ENCODE measurements around the gene FAM162A. TPM values are rescaled to one million over a fixed set of nuclear protein-coding genes. Genes with fewer than 3 reads are reported as not detected.

The FAM162A gene
- total RNA-seq, 2 experiments from 2014 or later, result 32.8 to 34.6 TPM

DNA sequence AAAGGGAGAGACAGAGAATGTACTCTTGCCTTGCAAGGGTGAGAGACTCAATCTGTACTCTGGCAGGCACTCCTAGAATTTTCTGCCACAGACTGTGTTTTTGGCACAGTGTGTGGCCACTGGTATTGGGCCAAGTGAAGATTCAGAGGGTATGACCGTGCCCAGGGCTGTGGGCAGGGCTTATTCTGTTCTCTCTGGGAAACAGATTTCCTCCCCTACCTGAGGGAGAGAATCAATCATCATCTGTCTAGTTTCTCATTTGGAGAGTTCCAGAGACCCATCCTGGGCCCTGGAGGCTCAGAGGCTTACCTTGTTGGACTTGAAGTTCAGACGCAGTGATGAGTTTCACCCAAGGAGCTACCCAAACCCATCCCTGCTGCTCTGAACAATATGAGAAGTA, 30.8 kb upstream of the FAM162A start:
- intact Hi-C loops (cut with DNase I, micrococcal nuclease), result no loop called here
- H3K9me3 Mint-ChIP-seq, result no peaks in the 10 kb centered on the region
- CTCF ChIA-PET, result no interaction called here
- peaks cover 0 to 3% of the 10 kb centered on the region in 2 experiments for H3K9me3 ChIP-seq (ENCODE audit: control insufficient read depth in 1 of 2, insufficient read depth in 1 of 2, low read length in 2 of 2)
- H3K4me3 Mint-ChIP-seq, result no peak overlapping the region
- H3K27ac ChIP-seq (ENCODE audit: low read depth in 1 of 2, low read length in 2 of 2), result no peak overlapping the region
- POLR2A ChIA-PET, result no interaction called here
- no peaks in the 10 kb centered on the region for H3K4me1 ChIP-seq (ENCODE audit: insufficient read depth, low read length)
- H3K27me3 ChIP-seq (ENCODE audit: control insufficient read depth in 1 of 2, insufficient read depth in 2 of 2, low read length in 2 of 2), result no peaks in the 10 kb centered on the region
- peaks cover 5% of the 10 kb centered on the region for H3K36me3 Mint-ChIP-seq (ENCODE audit: low read depth)
- DNase-seq (no peak), ATAC-seq (ENCODE audit: poor library complexity) (no peak)
- no peaks in the 10 kb centered on the region for H3K27me3 Mint-ChIP-seq
- H3K27ac Mint-ChIP-seq, result no peak overlapping the region
- H3K36me3 ChIP-seq (ENCODE audit: insufficient read depth, low read length), result peaks cover under 1% of the 10 kb centered on the region
- H3K4me1 Mint-ChIP-seq (ENCODE audit: low read depth), result no peaks in the 10 kb centered on the region
- no peak overlapping the region for H3K4me3 ChIP-seq (ENCODE audit: low read length)
- TF ChIP-seq, protein P1, sequence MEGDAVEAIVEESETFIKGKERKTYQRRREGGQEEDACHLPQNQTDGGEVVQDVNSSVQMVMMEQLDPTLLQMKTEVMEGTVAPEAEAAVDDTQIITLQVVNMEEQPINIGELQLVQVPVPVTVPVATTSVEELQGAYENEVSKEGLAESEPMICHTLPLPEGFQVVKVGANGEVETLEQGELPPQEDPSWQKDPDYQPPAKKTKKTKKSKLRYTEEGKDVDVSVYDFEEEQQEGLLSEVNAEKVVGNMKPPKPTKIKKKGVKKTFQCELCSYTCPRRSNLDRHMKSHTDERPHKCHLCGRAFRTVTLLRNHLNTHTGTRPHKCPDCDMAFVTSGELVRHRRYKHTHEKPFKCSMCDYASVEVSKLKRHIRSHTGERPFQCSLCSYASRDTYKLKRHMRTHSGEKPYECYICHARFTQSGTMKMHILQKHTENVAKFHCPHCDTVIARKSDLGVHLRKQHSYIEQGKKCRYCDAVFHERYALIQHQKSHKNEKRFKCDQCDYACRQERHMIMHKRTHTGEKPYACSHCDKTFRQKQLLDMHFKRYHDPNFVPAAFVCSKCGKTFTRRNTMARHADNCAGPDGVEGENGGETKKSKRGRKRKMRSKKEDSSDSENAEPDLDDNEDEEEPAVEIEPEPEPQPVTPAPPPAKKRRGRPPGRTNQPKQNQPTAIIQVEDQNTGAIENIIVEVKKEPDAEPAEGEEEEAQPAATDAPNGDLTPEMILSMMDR (IDR thresholded peaks at IDR 0.05), result no peak

DNA sequence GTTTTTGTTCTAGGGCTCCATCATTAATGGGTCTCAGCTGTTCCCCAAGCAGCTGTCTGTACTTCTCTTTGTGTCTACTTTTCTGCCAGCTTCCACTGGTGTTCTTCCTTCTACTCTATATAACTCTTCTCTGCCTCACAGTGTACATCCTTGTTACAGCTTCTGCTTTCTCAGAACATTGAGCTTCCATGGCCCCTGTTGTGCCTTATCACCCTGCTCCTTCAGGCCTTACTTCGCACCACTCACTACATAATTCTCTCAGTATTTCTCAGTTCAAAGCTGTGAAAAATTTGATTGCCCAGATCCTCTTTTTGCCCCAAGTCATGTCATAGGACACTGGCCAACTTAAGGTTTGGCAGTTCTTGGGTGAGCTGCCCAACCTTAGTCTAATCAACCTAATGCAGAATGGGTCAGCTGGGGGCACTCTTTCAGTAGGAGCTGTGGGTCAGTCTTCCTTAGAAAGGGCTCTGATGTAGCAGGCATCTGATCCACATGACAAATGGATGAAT, 30.0 kb upstream of the FAM162A start:
- H3K4me3 ChIP-seq (ENCODE audit: low read length), result no peak overlapping the region
- H3K9me3 ChIP-seq (ENCODE audit: control insufficient read depth in 1 of 2, insufficient read depth in 1 of 2, low read length in 2 of 2), result no peaks in the 10 kb centered on the region
- CTCF ChIA-PET, result no interaction called here
- ATAC-seq (ENCODE audit: poor library complexity) (no peak), DNase-seq (no peak)
- no peaks in the 10 kb centered on the region for H3K4me1 ChIP-seq (ENCODE audit: insufficient read depth, low read length)
- Mint-ChIP-seq H3K36me3 (ENCODE audit: low read depth) (peaks cover 12% of the 10 kb centered on the region), H3K9me3 (no peaks in the 10 kb centered on the region), H3K27ac (no peak overlapping the region), H3K27me3 (no peaks in the 10 kb centered on the region), H3K4me3 (no peak overlapping the region), H3K4me1 (ENCODE audit: low read depth) (no peaks in the 10 kb centered on the region)
- H3K27me3 ChIP-seq (ENCODE audit: control insufficient read depth in 1 of 2, insufficient read depth in 2 of 2, low read length in 2 of 2), result no peaks in the 10 kb centered on the region
- peaks cover 5% of the 10 kb centered on the region for H3K36me3 ChIP-seq (ENCODE audit: insufficient read depth, low read length)
- no peak overlapping the region for H3K27ac ChIP-seq (ENCODE audit: low read depth in 1 of 2, low read length in 2 of 2)
- POLR2A ChIA-PET, result no interaction called here
- TF ChIP-seq, protein P1 (IDR thresholded peaks at IDR 0.05), result no peak
- intact Hi-C loops (cut with DNase I, micrococcal nuclease), result no loop called here

DNA sequence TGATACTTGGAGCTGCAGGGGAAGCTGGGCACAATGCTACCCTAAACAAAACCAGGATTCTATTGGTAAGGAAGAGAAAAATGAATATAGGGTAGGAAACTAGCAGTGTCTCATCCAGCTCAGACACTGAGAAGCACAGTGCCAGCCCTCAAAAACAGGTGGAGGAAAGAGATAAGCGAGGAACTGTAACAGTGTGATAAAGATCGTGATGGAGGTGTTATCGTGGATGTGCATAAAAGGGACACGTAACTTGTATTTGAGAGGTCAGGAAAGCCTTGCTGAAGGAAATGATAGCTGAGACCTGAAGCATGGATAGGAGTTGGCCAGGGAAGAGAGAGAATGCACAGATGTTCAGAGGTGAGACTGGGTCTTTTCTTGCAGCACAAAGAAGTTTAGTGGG, 28.4 kb upstream of the FAM162A start:
- Histone ChIP-seq H3K9me3 (ENCODE audit: control insufficient read depth in 1 of 2, insufficient read depth in 1 of 2, low read length in 2 of 2) (no peaks in the 10 kb centered on the region), H3K27me3 (ENCODE audit: control insufficient read depth in 1 of 2, insufficient read depth in 2 of 2, low read length in 2 of 2) (no peaks in the 10 kb centered on the region), H3K27ac (ENCODE audit: low read depth in 1 of 2, low read length in 2 of 2) (no peak overlapping the region), H3K36me3 (ENCODE audit: insufficient read depth, low read length) (peaks cover 7% of the 10 kb centered on the region), H3K4me3 (ENCODE audit: low read length) (no peak overlapping the region), H3K4me1 (ENCODE audit: insufficient read depth, low read length) (no peaks in the 10 kb centered on the region)
- Mint-ChIP-seq H3K9me3 (no peaks in the 10 kb centered on the region), H3K4me1 (ENCODE audit: low read depth) (no peaks in the 10 kb centered on the region), H3K4me3 (no peak overlapping the region), H3K36me3 (ENCODE audit: low read depth) (peaks cover 21% of the 10 kb centered on the region), H3K27ac (no peak overlapping the region), H3K27me3 (no peaks in the 10 kb centered on the region)
- ChIA-PET POLR2A (no interaction called here), CTCF (no interaction called here)
- TF ChIP-seq, protein P1 (IDR thresholded peaks at IDR 0.05), result no peak
- DNase-seq (no peak), ATAC-seq (ENCODE audit: poor library complexity) (no peak)
- intact Hi-C loops (cut with DNase I, micrococcal nuclease), result loop anchor here (1.0 to 5.0 kb wide), 3 partner anchors 253 to 809 kb away; no protein-coding TSS in a partner anchor
